Lung (tissue), 12 donors: Measurements from ENCODE around the gene ADGRG6. TPM values are rescaled to one million over a fixed set of nuclear protein-coding genes. Genes with fewer than 3 reads are reported as not detected.

Experiments used
- ATAC-seq: fragments of 200-7000 bp; cut with Tn5 transposase; one replicate; pipeline ENCODE4 v1.9.1; 2020; ENCODE audit warnings: moderate number of reproducible peaks; ENCODE audit not compliant: insufficient read depth, low FRiP score
- DNase-seq, 3 donors: peaks; one replicate each; pipeline ENCODE4 v3.0.0-alpha.2; 2013 to 2017
- H3K27ac ChIP-seq, 2 donors: one replicate each; pipeline ENCODE4 v1.5.1; 2013; ENCODE audit warnings: mild to moderate bottlenecking in 2 of 2, moderate library complexity in 2 of 2, control low read depth in 1 of 2, inconsistent platforms in 1 of 2, low read depth in 1 of 2, low read length in 1 of 2
- H3K27me3 ChIP-seq, 3 donors: one replicate each; pipeline ENCODE4 v1.5.1; 2013; ENCODE audit warnings: low read length in 2 of 3; ENCODE audit not compliant: control insufficient read depth in 3 of 3, insufficient read depth in 3 of 3
- H3K36me3 ChIP-seq, 4 donors: one replicate each; pipeline ENCODE4 v1.5.1; 2013; ENCODE audit warnings: low read length in 4 of 4, mild to moderate bottlenecking in 1 of 4, moderate library complexity in 1 of 4; ENCODE audit not compliant: control insufficient read depth in 4 of 4, insufficient read depth in 4 of 4
- H3K4me1 ChIP-seq, 5 donors: one replicate each; pipeline ENCODE4 v1.5.1; 2013; ENCODE audit warnings: low read length in 5 of 5, mild to moderate bottlenecking in 2 of 5, moderate library complexity in 1 of 5; ENCODE audit not compliant: control insufficient read depth in 5 of 5, insufficient read depth in 5 of 5
- H3K4me3 ChIP-seq: one replicate; pipeline ENCODE4 v1.5.1; 2013; ENCODE audit warnings: mild to moderate bottlenecking, control low read depth, moderate library complexity
- H3K9ac ChIP-seq, 2 donors: one replicate each; pipeline ENCODE4 v1.5.1; 2013; ENCODE audit warnings: low read length in 2 of 2, control low read depth in 1 of 2; ENCODE audit not compliant: insufficient read depth in 1 of 2
- H3K9me3 ChIP-seq, 4 donors: one replicate each; pipeline ENCODE4 v1.5.1; 2013; ENCODE audit warnings: low read length in 3 of 4, mild to moderate bottlenecking in 1 of 4, moderate library complexity in 1 of 4; ENCODE audit not compliant: control insufficient read depth in 4 of 4, insufficient read depth in 3 of 4
- CTCF ChIP-seq: IDR thresholded peaks from 2 replicates; pipeline ENCODE4 v1.5.1; 2012; ENCODE audit warnings: mild to moderate bottlenecking; ENCODE audit errors: control extremely low read depth, extremely low read depth
- WGBS, 2 donors: extraction: QIAGEN DNeasy Blood & Tissue Kit; methylation state at CpG; one replicate each; pipeline ENCODE4 v1.1.7; 2013; 5-methylcytosine and 5-hydroxymethylcytosine counted together
- polyA plus RNA-seq, 2 donors: library from polyadenylated mRNA; stranded (reverse); fragments of 200-250 nt; gene quantifications; one replicate each; pipeline ENCODE4 v1.2.1, GENCODE V29; 2013
- total RNA-seq, 2 donors: library from RNA; depleted of rRNA in 1 of 2; stranded (reverse); fragments of >200 nt in 1 of 2; gene quantifications; one replicate each; pipeline ENCODE4 v1.2.1, GENCODE V29; 2014 to 2021
- donor health status: control.
- donor health status: control.
- donor health status: Bipolar disorder and iron deficiency.
- donor health status: healthy.
- donor health status: DM: yes; HTN: yes; CAD: no.

Gene ADGRG6
- total and polyA plus RNA-seq, 4 donors = 6.4 to 177 (median 12.9) TPM

DNA sequence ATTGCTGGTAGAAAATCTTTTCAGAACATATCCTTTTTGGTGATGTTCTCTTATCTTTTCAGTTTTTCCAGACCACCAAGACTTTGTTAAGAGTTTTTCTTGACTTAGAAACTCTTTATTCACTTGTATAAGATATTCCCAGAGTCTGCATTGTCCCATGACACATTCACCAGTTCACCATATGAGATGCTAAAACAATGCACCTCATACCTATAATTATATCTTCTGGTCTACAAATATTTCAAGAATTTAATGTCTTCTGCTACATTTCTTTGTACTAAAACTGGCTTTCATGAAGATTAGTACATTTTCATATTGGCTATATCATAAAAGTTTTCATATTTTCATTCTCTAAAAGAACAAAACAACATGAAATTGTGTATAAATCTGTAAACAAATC, 111.3 kb downstream of the ADGRG6 start:
- Histone ChIP-seq H3K36me3 (peaks cover 0 to 31% (median 10%) of the 10 kb centered on the region in 4 donors), H3K27me3 (no peaks in the 10 kb centered on the region), H3K9me3 (no peaks in the 10 kb centered on the region), H3K4me1 (peaks cover 0 to 9% (median 3%) of the 10 kb centered on the region in 5 donors), H3K9ac (no peak overlapping the region), H3K4me3 (no peak overlapping the region), H3K27ac (no peak overlapping the region)
- ATAC-seq (no peak), DNase-seq (no peak)
- TF ChIP-seq CTCF = no peak

DNA sequence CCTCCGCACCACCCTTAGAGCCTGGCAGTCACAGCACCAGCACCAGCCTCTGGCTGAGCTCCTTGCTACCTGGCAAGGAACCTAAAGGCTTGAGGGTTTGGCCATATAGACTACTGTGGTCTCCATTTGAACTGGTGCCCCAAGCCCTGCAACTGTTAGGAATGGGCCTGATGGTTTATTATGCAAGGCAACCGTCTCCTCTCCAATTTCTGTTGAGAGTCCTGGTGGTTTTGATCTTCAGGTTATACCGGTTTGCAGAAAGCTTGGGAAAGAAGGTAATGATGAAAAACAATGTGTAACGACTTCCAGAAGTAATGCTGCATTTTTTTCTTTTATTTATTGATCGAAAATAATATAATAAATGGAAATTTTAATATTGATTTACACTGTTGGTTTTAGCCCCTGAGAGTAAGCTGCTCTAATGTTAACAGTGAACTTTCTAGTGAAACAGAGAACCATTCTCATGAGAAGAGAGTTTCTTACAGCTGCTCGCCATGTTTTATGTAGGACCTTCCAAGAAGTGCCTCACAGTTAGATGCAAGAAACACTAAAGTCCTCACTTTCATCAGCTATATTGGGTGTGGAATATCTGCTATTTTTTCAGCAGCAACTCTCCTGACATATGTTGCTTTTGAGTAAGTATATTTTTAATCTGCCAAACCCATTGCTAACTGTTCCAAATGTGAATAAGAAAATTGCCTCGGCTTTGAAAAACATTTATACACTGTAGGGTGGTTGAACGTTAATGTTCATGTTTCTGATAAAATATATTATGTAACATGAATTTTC, 112.8 kb downstream of the ADGRG6 start:
- 92% methylated on average over 8 of the region's 8 CpGs for WGBS, 2 donors
- no peak for TF ChIP-seq CTCF

GRCh38 chr6:142416179-142416578, 114.4 kb downstream of the ADGRG6 start:
- WGBS, 2 donors = 53 to 62% methylated on average over 3 of the region's 3 CpGs
- Histone ChIP-seq H3K4me1 (peaks cover 0 to 9% (median 3%) of the 10 kb centered on the region in 5 donors), H3K27ac (no peak overlapping the region), H3K9ac (no peak overlapping the region), H3K4me3 (no peak overlapping the region), H3K9me3 (no peaks in the 10 kb centered on the region), H3K27me3 (no peaks in the 10 kb centered on the region), H3K36me3 (peaks cover 0 to 36% (median 13%) of the 10 kb centered on the region in 4 donors)
- DNase-seq (peak; percentile 60 to 88 (median 70)), ATAC-seq (no peak)
- no peak for TF ChIP-seq CTCF

More for the DNA sequence above, 112.8 kb downstream of the ADGRG6 start:
- H3K9me3 ChIP-seq = no peaks in the 10 kb centered on the region
- DNase-seq (no peak), ATAC-seq (no peak)
- no peak overlapping the region for H3K27ac ChIP-seq
- H3K27me3 ChIP-seq = no peaks in the 10 kb centered on the region
- no peak overlapping the region for H3K9ac ChIP-seq
- peaks cover 0 to 9% (median 3%) of the 10 kb centered on the region in 5 donors for H3K4me1 ChIP-seq
- H3K4me3 ChIP-seq = no peak overlapping the region
- peaks cover 0 to 26% (median 9%) of the 10 kb centered on the region in 4 donors for H3K36me3 ChIP-seq
